Activated naive CD8-positive, alpha-beta T cell (primary cell): ENCODE results near the gene PATL2.
A peak's percentile ranks its signal among the peaks of the same experiment; 100 is the strongest.
"Not testable (repeated sequence)": the region's sequence is repeated elsewhere in the genome, so short reads cannot be mapped to it uniquely, and the experiment has no call there.

ENCODE experiments used
- H3K27ac Mint-ChIP-seq: one replicate; pipeline ENCODE4 v1.8.0; 2021; ENCODE audit warnings: mixed read lengths
- H3K27me3 Mint-ChIP-seq: one replicate; pipeline ENCODE4 v1.8.0; 2021; ENCODE audit warnings: mixed read lengths
- H3K36me3 Mint-ChIP-seq: one replicate; pipeline ENCODE4 v1.8.0; 2021; ENCODE audit warnings: mixed read lengths
- H3K4me1 Mint-ChIP-seq: one replicate; pipeline ENCODE4 v1.8.0; 2021; ENCODE audit warnings: low read depth, mixed read lengths
- H3K4me3 Mint-ChIP-seq: one replicate; pipeline ENCODE4 v1.8.0; 2021; ENCODE audit warnings: mild to moderate bottlenecking, mixed read lengths
- H3K9me3 Mint-ChIP-seq: one replicate; pipeline ENCODE4 v1.8.0; 2021; ENCODE audit warnings: low read depth, mixed read lengths

PATL2 gene

DNA sequence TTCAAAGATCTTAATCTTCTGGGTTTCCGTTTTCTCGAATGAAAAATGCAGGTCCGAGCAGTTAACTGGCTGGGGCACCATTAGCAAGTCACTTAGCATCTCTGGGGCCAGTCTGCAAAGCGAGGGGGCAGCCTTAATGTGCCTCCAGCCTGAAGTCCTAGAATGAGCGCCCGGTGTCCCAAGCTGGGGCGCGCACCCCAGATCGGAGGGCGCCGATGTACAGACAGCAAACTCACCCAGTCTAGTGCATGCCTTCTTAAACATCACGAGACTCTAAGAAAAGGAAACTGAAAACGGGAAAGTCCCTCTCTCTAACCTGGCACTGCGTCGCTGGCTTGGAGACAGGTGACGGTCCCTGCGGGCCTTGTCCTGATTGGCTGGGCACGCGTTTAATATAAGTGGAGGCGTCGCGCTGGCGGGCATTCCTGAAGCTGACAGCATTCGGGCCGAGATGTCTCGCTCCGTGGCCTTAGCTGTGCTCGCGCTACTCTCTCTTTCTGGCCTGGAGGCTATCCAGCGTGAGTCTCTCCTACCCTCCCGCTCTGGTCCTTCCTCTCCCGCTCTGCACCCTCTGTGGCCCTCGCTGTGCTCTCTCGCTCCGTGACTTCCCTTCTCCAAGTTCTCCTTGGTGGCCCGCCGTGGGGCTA, at the start of gene PATL2, which contains the start of gene B2M:
Gene PATL2, minus strand, starts transcription at position 228 of the 647 bp plus-strand sequence. CDS start 34,833 bp downstream, outside the sequence.
Gene B2M, plus strand, starts transcription at position 422 of the 647 bp plus-strand sequence. Its CDS starts 30 bp downstream, at position 452.
- H3K4me1 Mint-ChIP-seq: peaks cover 42% of the 10 kb centered on the region
- H3K9me3 Mint-ChIP-seq: no peaks in the 10 kb centered on the region
- H3K27ac Mint-ChIP-seq: peak within 1 kb of the TSS; percentile 100
- H3K4me3 Mint-ChIP-seq: peak within 1 kb of the TSS; percentile 98
- peaks cover 38% of the 10 kb centered on the region for H3K36me3 Mint-ChIP-seq
- no peaks in the 10 kb centered on the region for H3K27me3 Mint-ChIP-seq

DNA sequence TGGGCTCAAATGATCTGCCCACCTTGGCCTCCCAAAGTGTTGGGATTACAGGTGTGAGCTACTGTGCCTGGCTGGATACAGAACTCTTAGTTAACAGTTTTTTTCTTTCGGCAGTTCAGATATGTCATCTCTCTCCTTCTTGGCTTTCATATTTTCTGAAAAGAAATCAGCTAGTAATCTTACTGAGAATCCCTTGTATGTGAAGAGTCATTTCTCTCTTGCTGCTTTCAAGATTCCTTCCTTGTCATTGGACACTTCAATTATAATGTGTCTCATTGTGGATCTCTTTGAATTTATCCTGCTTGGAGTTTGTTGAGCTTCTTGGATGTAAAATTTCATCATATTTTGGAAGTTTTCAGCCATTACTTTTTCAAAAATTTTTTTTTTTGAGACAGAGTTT, 42.2 kb upstream of the PATL2 start:
- Mint-ChIP-seq H3K9me3 (peaks cover 18% of the 10 kb centered on the region), H3K27ac (no peak overlapping the region), H3K27me3 (no peaks in the 10 kb centered on the region), H3K4me3 (no peak overlapping the region), H3K36me3 (peaks cover 21% of the 10 kb centered on the region), H3K4me1 (peaks cover 2% of the 10 kb centered on the region)

DNA sequence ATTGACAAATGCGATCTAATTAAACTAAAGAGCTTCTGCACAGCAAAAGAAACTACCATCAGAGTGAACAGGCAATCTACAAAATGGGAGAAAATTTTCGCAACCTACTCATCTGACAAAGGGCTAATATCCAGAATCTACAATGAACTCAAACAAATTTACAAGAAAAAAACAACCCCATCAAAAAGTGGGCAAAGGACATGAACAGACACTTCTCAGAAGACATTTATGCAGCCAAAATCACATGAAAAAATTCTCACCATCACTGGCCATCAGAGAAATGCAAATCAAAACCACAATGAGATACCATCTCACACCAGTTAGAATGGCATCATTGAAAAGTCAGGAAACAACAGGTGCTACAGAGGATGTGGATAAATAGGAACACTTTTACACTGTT, 32.3 kb upstream of the PATL2 start:
- H3K36me3 Mint-ChIP-seq, H3K4me3 Mint-ChIP-seq: not testable (repeated sequence)
- peaks cover 13% of the 10 kb centered on the region for H3K4me1 Mint-ChIP-seq

DNA sequence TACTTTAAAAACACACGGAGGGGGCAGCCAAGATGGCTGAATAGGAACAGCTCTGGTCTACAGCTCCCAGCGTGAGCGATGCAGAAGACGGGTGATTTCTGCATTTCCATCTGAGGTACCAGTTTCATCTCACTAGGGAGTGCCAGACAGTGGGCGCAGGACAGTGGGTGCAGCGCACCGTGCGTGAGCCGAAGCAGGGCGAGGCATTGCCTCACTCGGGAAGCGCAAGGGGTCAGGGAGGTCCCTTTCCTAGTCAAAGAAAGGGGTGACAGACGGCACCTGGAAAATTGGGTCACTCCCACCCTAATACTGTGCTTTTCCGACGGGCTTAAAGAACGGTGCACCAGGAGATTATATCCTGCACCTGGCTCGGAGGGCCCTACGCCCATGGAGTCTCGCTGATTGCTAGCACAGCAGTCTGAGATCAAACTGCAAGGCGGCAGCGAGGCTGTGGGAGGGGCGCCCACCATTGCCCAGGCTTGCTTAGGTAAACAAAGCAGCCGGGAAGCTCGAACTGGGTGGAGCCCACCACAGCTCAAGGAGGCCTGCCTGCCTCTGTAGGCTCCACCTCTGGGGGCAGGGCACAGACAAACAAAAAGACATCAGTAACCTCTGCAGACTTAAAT, 28.2 kb upstream of the PATL2 start:
- Mint-ChIP-seq H3K4me3 (peak overlapping the region; percentile 20), H3K4me1 (peaks cover 47% of the 10 kb centered on the region), H3K27ac (peak overlapping the region; percentile 85)
- not testable (repeated sequence) for H3K27me3 Mint-ChIP-seq, H3K9me3 Mint-ChIP-seq, H3K36me3 Mint-ChIP-seq

More for the DNA sequence above, 32.3 kb upstream of the PATL2 start:
- not testable (repeated sequence) for H3K27me3 Mint-ChIP-seq, H3K27ac Mint-ChIP-seq
- H3K9me3 Mint-ChIP-seq: peaks cover 12% of the 10 kb centered on the region

DNA sequence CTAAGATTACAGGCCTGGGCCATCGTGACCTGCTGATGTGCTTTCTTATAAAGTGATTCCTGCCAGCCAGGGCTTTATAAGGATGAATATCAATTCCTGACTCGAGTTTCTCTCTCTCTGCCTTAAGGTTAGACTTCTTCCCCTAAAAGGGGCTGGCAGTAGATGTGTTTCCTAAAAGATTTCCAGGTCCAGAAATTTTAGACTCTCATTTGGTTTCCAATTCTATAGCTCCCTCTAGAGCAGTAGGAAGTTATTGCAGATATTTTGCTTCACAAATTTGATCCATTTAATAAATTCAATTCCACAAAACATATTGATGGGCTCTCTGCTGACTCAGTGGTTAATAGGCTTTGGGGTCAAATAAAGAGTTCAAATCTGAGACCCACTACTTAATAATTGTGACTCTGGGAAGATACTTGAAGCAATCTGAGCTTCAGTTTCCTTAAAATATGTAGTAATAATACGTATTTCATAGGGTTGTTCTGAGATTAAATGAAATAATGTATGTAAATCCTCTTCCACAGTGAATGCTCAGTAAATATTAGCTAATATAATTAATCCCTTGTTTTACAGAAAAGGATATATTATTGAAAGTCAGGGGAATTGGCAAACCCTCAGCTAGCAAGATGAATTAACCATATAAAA, 27.3 kb upstream of the PATL2 start:
- Mint-ChIP-seq H3K4me3 (peak overlapping the region; percentile 78), H3K9me3 (no peaks in the 10 kb centered on the region)

DNA sequence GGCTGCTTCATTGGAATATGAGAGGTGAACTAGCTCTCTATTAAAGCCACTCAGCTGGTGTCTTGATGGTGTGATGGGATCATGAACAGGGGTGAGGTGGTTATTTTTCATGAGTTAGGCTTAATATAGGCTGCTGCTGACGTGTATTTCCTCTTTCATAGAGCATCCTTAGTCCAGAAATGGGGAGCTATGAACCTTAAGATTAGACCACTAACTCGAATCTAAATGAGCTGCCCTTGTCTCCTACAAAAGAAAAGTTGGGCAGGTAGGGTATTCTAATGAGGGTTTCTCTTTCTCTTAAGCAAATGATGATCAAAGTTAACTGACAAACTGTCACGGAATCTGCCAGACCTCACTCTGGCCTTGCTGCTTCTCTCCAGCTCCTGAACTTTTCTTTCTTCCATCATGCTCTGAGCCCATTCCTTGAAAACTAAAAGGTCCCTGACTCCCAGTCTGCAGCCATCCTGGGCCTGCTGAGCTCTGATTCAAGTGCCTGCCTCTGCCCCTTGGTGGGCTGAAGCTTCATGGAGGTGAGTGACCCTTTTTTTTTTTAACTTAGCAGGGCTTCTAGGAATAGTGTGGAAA, 25.1 kb upstream of the PATL2 start, which contains the start of gene TRIM69:
Gene TRIM69, plus strand, starts transcription at position 348 of the 585 bp plus-strand sequence. Its CDS starts 177 bp downstream, at position 525.
- H3K27ac Mint-ChIP-seq: peak within 1 kb of the TSS; percentile 99
- no peaks in the 10 kb centered on the region for H3K9me3 Mint-ChIP-seq
- H3K27me3 Mint-ChIP-seq: no peaks in the 10 kb centered on the region
- peak within 1 kb of the TSS; percentile 90 for H3K4me3 Mint-ChIP-seq
- peaks cover 69% of the 10 kb centered on the region for H3K4me1 Mint-ChIP-seq
- H3K36me3 Mint-ChIP-seq: peaks cover 16% of the 10 kb centered on the region

More for the DNA sequence above, 27.3 kb upstream of the PATL2 start:
- peak overlapping the region; percentile 85 for H3K27ac Mint-ChIP-seq
- peaks cover 52% of the 10 kb centered on the region for H3K4me1 Mint-ChIP-seq
- peaks cover 4% of the 10 kb centered on the region for H3K36me3 Mint-ChIP-seq
- no peaks in the 10 kb centered on the region for H3K27me3 Mint-ChIP-seq

DNA sequence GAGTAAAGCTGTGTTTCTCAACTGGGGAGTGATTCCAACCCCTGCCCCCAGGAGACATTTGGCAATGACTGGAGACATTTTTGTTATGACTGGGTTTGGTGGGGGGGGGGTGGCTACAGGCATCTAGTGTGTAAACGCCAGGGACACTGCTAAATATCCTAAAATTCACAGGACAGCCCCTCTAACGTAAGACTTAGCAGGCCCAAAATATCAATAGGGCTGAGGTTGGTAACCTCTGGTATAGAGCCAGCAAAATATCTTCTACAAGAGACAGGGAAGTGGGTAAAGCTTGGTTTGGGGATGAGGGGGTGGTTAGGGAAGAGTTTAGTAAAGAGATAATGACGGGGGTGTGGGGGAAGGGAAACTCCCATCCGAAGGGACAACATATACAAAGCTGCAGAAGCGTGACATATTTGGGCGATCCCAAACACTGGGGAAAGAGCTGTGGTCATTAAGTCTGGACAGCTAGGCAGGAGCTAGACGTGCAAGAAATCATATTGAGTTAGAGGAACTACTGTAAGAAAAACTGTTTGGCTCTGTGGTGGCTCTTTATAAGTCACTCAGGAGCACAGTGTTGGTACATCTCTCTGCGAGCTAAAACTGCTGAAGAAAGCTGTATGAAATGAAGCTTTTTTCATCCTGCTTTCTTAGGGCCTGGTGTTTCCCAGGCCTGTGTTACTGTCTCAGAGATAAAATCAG, 24.5 kb upstream of the PATL2 start:
- H3K27me3 Mint-ChIP-seq: no peaks in the 10 kb centered on the region
- peaks cover 17% of the 10 kb centered on the region for H3K36me3 Mint-ChIP-seq
- peak overlapping the region; percentile 90 for H3K4me3 Mint-ChIP-seq
- no peaks in the 10 kb centered on the region for H3K9me3 Mint-ChIP-seq
- H3K27ac Mint-ChIP-seq: peak overlapping the region; percentile 99
- H3K4me1 Mint-ChIP-seq: peaks cover 71% of the 10 kb centered on the region

DNA sequence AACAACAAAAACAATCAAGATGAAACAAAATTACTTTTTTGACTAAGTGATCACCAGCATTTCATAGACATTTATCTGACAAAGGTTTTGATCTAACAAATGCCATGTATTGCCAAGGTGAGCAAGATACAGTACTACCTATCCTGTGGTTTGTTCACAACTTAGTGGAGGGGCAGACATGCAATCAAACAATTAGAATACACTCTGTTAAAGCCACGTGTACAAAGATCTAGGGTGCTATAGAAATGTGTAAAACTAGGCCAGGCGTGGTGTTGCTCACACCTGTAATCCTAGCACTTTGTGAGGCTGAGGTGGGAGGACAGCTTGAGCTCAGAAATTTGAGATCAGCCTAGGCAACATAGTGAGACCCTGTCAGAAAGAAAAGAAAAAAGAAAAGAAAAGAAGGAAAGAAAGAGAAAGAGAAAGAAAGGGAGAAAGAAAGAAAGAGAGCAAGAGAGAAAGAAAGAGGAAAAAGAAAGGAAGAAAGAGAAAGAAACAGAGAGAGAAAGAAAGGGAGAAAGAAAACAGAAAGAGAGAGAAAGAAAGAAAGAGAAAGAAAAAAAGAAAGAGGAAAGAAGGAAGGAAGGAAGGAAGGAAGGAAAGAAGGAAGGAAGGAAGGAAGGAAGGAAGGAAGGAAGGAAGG, 23.8 kb upstream of the PATL2 start:
- no peaks in the 10 kb centered on the region for H3K27me3 Mint-ChIP-seq

DNA sequence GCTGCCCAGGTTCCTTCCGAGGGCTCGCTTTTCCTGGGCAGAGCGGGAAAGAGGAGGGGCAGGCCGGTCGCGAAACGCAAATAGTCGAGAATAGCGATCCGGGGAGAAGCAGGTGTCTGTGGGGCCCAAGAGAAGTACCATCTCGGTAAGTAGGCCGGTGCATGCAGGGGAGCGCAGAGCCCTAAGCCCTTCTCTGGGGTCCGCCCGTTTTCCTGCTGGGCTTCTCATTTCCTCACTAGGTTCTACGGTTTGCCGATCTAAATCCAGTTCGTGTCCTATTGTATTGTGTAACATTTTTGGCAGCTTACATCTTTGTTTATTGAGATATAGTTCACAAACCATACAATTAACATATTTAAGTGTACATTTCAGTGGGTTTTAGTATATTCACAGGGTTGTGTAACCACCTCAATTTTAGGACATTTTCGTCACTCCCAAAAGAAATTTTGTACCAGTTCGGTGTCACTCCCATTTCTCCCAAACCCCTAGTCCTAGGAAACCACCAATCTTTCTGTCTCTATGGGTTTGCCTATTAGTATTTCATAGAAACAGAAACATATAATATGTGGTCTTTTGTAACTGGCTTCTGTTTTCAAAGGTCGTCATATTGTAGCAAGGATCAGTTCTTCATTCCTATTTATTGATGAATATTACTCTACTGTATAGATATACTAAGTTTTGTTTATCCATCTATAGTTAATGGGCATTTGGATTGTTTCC, 18.4 kb upstream of the PATL2 start:
- no peaks in the 10 kb centered on the region for H3K9me3 Mint-ChIP-seq
- peaks cover 67% of the 10 kb centered on the region for H3K4me1 Mint-ChIP-seq
- H3K27me3 Mint-ChIP-seq: no peaks in the 10 kb centered on the region
- peak overlapping the region; percentile 100 for H3K27ac Mint-ChIP-seq
- peaks cover 15% of the 10 kb centered on the region for H3K36me3 Mint-ChIP-seq
- peak overlapping the region; percentile 99 for H3K4me3 Mint-ChIP-seq

More for the DNA sequence above, 23.8 kb upstream of the PATL2 start:
- peaks cover 17% of the 10 kb centered on the region for H3K36me3 Mint-ChIP-seq
- no peaks in the 10 kb centered on the region for H3K9me3 Mint-ChIP-seq
- H3K4me1 Mint-ChIP-seq: peaks cover 73% of the 10 kb centered on the region
- peak overlapping the region; percentile 90 for H3K4me3 Mint-ChIP-seq
- H3K27ac Mint-ChIP-seq: peak overlapping the region; percentile 99

DNA sequence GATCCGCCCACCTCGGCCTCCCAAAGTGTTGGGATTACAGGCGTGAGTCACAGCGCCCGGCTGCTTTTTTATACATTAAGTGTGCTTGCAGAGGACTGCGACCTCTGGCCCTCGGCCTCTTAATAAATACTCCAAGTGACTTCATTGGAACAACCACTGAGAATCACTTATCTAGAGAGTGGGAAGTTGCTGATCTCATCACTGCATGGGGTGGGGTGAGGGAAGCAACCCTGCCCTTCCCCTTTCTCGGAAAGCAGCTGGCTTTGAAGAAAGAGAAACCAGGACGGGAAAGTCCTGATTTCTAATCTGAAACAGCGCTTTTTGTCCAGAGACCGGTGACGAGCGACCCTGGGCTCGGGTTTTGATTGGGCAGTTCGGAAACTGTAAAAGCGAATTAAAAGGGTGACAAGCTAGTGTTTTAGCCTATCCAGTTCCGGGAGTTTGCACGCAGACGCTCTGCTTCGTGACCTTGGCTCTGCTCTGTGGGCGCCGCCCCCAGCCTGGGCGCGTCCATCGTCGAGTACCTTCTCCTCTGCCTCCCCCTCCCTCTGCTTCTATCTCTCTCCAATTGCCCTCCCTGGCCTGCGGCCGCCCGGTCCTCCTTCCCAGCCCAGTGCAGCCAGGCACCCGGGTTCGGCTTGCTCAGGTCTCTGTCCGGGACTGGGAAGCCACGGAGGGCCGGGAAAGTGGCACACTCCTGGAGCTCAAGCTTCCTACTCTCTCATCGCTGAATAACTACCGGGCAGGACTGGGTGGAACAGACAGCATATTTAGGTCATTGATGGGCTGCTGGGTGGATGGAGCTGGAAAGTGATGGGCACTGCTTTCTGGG, 17.7 kb upstream of the PATL2 start:
- H3K36me3 Mint-ChIP-seq: peaks cover 15% of the 10 kb centered on the region
- H3K4me3 Mint-ChIP-seq: peak overlapping the region; percentile 99

DNA sequence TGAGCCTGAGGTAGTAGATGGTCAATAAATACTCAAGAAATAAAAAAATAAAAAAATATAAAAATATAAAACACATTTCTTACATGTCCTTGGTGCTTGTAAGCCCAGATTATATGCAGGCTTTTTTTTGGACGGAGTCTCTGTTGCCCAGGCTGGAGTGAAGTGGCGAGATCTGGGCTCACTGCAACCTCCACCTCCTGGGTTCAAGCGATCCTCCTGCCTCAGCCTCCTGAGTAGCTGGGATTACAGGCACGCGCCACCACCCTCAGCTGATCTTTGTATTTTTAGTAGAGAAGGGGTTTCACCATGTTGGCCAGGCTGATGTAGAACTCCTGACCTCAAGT, 17.1 kb upstream of the PATL2 start:
- H3K9me3 Mint-ChIP-seq, H3K27me3 Mint-ChIP-seq: not testable (repeated sequence)
- peaks cover 69% of the 10 kb centered on the region for H3K4me1 Mint-ChIP-seq
- peaks cover 14% of the 10 kb centered on the region for H3K36me3 Mint-ChIP-seq
- peak overlapping the region; percentile 99 for H3K4me3 Mint-ChIP-seq
- peak overlapping the region; percentile 100 for H3K27ac Mint-ChIP-seq

More for the DNA sequence above, 17.7 kb upstream of the PATL2 start:
- H3K9me3 Mint-ChIP-seq: no peaks in the 10 kb centered on the region
- no peaks in the 10 kb centered on the region for H3K27me3 Mint-ChIP-seq
- peak overlapping the region; percentile 100 for H3K27ac Mint-ChIP-seq
- peaks cover 71% of the 10 kb centered on the region for H3K4me1 Mint-ChIP-seq

DNA sequence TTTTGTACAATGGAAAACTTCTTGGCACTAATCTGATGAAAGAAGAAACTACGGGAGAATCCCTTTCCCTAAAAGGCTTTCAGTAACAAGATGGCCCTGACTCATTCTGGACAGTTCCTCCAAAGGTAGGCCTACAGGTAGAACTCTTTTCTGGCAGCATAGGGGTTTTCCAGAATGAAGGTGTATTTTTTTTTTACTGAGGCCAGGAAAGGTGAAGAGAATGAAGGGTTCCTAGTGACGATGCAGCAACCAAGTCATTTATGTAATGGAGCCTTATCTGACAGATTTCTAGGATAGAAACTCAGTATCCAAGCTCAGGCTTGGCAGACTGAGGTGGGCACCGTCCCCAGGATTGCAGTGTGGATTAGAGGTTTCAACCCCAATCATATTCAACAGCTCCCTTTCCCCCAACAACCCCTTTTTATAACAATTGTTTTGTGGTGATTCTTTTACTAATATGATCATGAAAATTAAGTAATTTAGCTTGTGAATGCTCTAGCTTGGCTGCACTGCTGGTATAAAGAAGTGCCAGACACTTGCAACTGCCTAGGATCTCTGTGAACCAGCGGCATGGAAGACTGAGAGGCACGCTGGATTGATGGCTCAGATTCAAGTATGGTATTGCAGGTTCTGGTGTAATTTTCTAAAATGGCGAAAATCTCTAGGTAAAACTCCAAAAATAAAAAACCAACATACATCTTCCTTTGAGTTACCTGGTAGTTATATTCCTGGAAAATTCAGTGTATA, 16.5 kb upstream of the PATL2 start:
- H3K27me3 Mint-ChIP-seq: no peaks in the 10 kb centered on the region
- H3K27ac Mint-ChIP-seq: peak overlapping the region; percentile 100
- H3K4me1 Mint-ChIP-seq: peaks cover 68% of the 10 kb centered on the region
- peaks cover 14% of the 10 kb centered on the region for H3K36me3 Mint-ChIP-seq
- H3K4me3 Mint-ChIP-seq: peak overlapping the region; percentile 99
- no peaks in the 10 kb centered on the region for H3K9me3 Mint-ChIP-seq
